ENCODE results near the gene GID4. TPM values are rescaled to one million over a fixed set of nuclear protein-coding genes. Genes with fewer than 3 reads are reported as not detected.

The GID4 gene
- total RNA-seq, 1 experiment from 2014 or later, result 39.6 TPM

- Histone ChIP-seq H3K27ac (no peak overlapping the region), H3K27me3 (no peaks in the 10 kb centered on the region), H3K4me1 (no peaks in the 10 kb centered on the region), H3K4me3 (no peak overlapping the region), H3K36me3 (no peaks in the 10 kb centered on the region), H3K9me3 (replicated peaks) (no peaks in the 10 kb centered on the region)
- DNase-seq, result no peak
These were observed 13.0 kb upstream of the GID4 start for GRCh38 chr17:18025945-18026776.

- Histone ChIP-seq H3K9me3 (replicated peaks) (no peaks in the 10 kb centered on the region), H3K36me3 (no peaks in the 10 kb centered on the region), H3K4me3 (no peak overlapping the region), H3K27ac (no peak overlapping the region), H3K27me3 (no peaks in the 10 kb centered on the region), H3K4me1 (no peaks in the 10 kb centered on the region)
- DNase-seq, result no peak
These were observed 11.9 kb upstream of the GID4 start for GRCh38 chr17:18027280-18027679.

GRCh38 chr17:18028114-18028951 lies 10.9 kb upstream of the GID4 start:
- H3K36me3 ChIP-seq, result no peaks in the 10 kb centered on the region
- no peak for DNase-seq
- no peaks in the 10 kb centered on the region for H3K27me3 ChIP-seq
- no peak overlapping the region for H3K4me3 ChIP-seq
- H3K27ac ChIP-seq, result no peak overlapping the region
- H3K9me3 ChIP-seq (replicated peaks), result no peaks in the 10 kb centered on the region
- H3K4me1 ChIP-seq, result no peaks in the 10 kb centered on the region

DNA sequence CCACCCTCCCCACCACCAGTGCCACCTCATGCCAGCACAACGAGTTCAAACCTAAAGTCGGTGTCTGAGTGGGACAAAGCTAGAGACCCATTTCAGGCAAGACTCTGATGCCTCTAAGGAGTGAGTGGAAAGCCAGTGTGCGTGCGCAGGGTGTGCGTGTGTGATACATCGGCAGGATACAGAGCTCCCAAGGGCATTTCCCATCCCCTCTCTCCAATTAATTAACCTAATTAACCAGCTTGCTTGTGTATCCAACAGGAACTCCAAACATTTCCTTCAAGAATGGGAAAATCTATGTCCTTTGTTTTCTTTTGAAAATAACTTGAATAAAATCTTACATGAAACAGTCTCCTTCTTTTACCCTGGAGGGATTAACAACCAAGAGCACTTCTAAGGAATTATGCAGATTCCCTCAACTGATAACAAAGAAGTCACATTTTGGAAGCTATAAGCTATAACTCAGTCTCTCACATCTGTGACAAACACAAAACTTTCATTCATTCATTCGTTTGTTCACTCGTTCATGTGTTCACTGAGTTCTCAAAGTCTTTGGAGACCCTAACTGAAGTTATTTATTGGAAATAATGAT lies 10.2 kb upstream of the GID4 start:
- no peaks in the 10 kb centered on the region for H3K4me1 ChIP-seq

DNA sequence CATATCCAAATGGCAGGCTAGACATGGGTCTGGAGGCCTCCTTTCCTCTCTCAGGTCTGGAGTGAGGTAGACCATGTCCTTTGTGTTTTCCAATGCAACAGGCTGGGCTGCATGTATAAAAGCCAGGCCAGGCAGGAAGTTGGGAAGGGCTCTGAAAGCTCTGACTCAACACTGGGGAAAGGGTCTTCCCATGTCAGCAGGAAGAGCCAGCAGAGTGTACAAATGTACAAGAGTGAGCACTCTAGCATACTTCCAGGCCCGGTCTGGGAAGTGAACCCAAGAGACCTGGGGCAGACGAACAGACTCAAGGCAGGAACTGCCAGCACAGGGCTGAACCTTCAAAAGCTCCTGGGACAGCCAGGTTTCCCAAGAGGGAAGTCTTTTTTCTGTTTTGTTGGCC lies 7.3 kb upstream of the GID4 start:
- Histone ChIP-seq H3K4me1 (peaks cover 4% of the 10 kb centered on the region; the same call in 1 of the 2 replicates), H3K9me3 (replicated peaks) (no peaks in the 10 kb centered on the region), H3K36me3 (no peaks in the 10 kb centered on the region), H3K27ac (no peak overlapping the region), H3K27me3 (no peaks in the 10 kb centered on the region), H3K4me3 (no peak overlapping the region)
- DNase-seq, result no peak

More for the DNA sequence above, 10.2 kb upstream of the GID4 start:
- Histone ChIP-seq H3K36me3 (no peaks in the 10 kb centered on the region), H3K4me3 (no peak overlapping the region), H3K9me3 (replicated peaks) (no peaks in the 10 kb centered on the region), H3K27ac (no peak overlapping the region), H3K27me3 (no peaks in the 10 kb centered on the region)
- DNase-seq, result no peak

DNA sequence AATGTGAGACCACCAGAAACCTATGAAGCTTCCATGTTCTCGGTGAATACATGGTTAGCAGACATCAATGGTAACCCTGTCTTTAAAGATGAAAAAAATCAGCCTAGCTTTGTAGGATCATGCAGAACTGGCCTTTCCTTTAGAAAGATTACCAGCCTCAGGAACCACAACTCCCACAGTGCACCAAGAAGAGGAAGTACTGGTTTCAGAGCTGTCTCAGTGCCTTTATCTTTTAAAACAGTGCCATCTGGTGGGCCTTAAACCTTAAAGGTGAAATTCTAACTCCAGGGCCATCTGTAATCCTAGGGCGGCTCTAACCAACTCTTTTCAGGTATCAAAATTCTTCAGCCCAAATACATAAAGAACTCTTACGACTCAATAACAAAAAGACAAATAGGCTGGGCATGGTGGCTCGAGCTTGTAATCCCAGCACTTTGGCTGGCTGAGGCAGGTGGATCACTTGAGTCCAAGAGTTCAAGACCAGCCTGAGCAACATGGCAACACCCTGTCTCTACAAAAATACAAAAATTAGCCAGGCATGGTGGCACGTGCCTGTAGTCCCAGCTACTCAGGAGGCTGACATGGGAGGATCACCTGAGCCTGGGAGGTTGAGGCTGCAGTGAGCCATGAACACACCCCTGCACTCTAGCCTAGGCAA lies 5.6 kb upstream of the GID4 start:
- H3K27me3 ChIP-seq, result no peaks in the 10 kb centered on the region
- no peak overlapping the region for H3K27ac ChIP-seq
- no peak overlapping the region for H3K4me3 ChIP-seq
- DNase-seq, result peak; percentile 86 to 98
- H3K9me3 ChIP-seq (replicated peaks), result no peaks in the 10 kb centered on the region
- H3K36me3 ChIP-seq, result no peaks in the 10 kb centered on the region
- H3K4me1 ChIP-seq, result peaks cover 9% of the 10 kb centered on the region

- Histone ChIP-seq H3K4me3 (no peak overlapping the region), H3K9me3 (replicated peaks) (no peaks in the 10 kb centered on the region), H3K4me1 (peaks cover 14% of the 10 kb centered on the region), H3K36me3 (no peaks in the 10 kb centered on the region), H3K27me3 (no peaks in the 10 kb centered on the region), H3K27ac (no peak overlapping the region)
- DNase-seq, result no peak
These were observed 3.5 kb upstream of the GID4 start for GRCh38 chr17:18035704-18036103.

- Histone ChIP-seq H3K27ac (no peak overlapping the region), H3K9me3 (replicated peaks) (no peaks in the 10 kb centered on the region), H3K4me1 (peaks cover 15% of the 10 kb centered on the region), H3K4me3 (no peak overlapping the region), H3K27me3 (no peaks in the 10 kb centered on the region), H3K36me3 (no peaks in the 10 kb centered on the region)
- no peak for DNase-seq
These were observed 1.7 kb upstream of the GID4 start for GRCh38 chr17:18037486-18037885.

- Histone ChIP-seq H3K36me3 (no peaks in the 10 kb centered on the region; the same call in 1 of the 2 replicates), H3K4me3 (peak overlapping the region; percentile 74), H3K9me3 (replicated peaks) (no peaks in the 10 kb centered on the region), H3K27ac (peak overlapping the region; percentile 20; the same call in 1 of the 2 replicates), H3K4me1 (peaks cover 15% of the 10 kb centered on the region), H3K27me3 (no peaks in the 10 kb centered on the region)
- DNase-seq, result no peak
These were observed 908 bp upstream of the GID4 start for GRCh38 chr17:18038149-18038850.

GRCh38 chr17:18039535-18040260 lies 490 bp downstream of the GID4 start:
- peak; percentile 57 to 60 for DNase-seq
- peaks cover 12% of the 10 kb centered on the region for H3K4me1 ChIP-seq
- no peaks in the 10 kb centered on the region for H3K27me3 ChIP-seq
- no peaks in the 10 kb centered on the region for H3K9me3 ChIP-seq (replicated peaks)
- no peak overlapping the region; the same call in 1 of the 2 replicates for H3K27ac ChIP-seq
- peak overlapping the region; percentile 74 for H3K4me3 ChIP-seq
- H3K36me3 ChIP-seq, result no peaks in the 10 kb centered on the region; the same call in 1 of the 2 replicates

GRCh38 chr17:18040261-18040858 lies 1.2 kb downstream of the GID4 start:
- Histone ChIP-seq H3K9me3 (replicated peaks) (no peaks in the 10 kb centered on the region), H3K27me3 (no peaks in the 10 kb centered on the region), H3K4me1 (peaks cover 12% of the 10 kb centered on the region; the same call in 1 of the 2 replicates), H3K4me3 (peak overlapping the region; percentile 74), H3K27ac (no peak overlapping the region), H3K36me3 (peaks cover 3% of the 10 kb centered on the region)
- peak in 1 of 2 experiments; percentile 54 for DNase-seq

GRCh38 chr17:18041776-18042175 lies 2.6 kb downstream of the GID4 start:
- Histone ChIP-seq H3K36me3 (peaks cover 3% of the 10 kb centered on the region), H3K4me3 (no peak overlapping the region), H3K27ac (no peak overlapping the region), H3K27me3 (no peaks in the 10 kb centered on the region), H3K4me1 (peaks cover 12% of the 10 kb centered on the region; the same call in 1 of the 2 replicates), H3K9me3 (replicated peaks) (no peaks in the 10 kb centered on the region)
- DNase-seq, result no peak

- Histone ChIP-seq H3K9me3 (replicated peaks) (no peaks in the 10 kb centered on the region), H3K36me3 (peaks cover 14% of the 10 kb centered on the region), H3K4me3 (no peak overlapping the region), H3K4me1 (peaks cover 9% of the 10 kb centered on the region; the same call in 1 of the 2 replicates), H3K27ac (no peak overlapping the region), H3K27me3 (no peaks in the 10 kb centered on the region)
- DNase-seq, result no peak
These were observed 3.8 kb downstream of the GID4 start for GRCh38 chr17:18042983-18043382.
